Mesendoderm (in vitro differentiated cells): Measurements from ENCODE around the gene ANKS1B.

Source experiments
- DNase-seq: peaks from one replicate; pipeline ENCODE4 v3.0.0; 2013
- H2AK5ac ChIP-seq: 2 replicates; pipeline ENCODE4 v1.6.1; 2013; ENCODE audit warnings: low read length, inconsistent platforms
- H2BK120ac ChIP-seq: 2 replicates; pipeline ENCODE4 v1.6.1; 2013; ENCODE audit warnings: low read depth, mild to moderate bottlenecking, low read length, moderate library complexity, mixed read lengths
- H2BK15ac ChIP-seq: replicated peaks from 2 replicates; pipeline ENCODE4 v1.6.1; 2013; ENCODE audit warnings: low read depth, mild to moderate bottlenecking, moderate library complexity
- H2BK5ac ChIP-seq: 2 replicates; pipeline ENCODE4 v1.6.1; 2013; ENCODE audit warnings: low read length, inconsistent platforms
- H3K18ac ChIP-seq: 2 replicates; pipeline ENCODE4 v1.6.1; 2013; ENCODE audit warnings: mild to moderate bottlenecking, low read length, mixed read lengths
- H3K23ac ChIP-seq: one replicate; pipeline ENCODE4 v1.6.1; 2013; ENCODE audit warnings: low read length
- H3K27ac ChIP-seq: 2 replicates; pipeline ENCODE4 v1.5.1; 2013; ENCODE audit warnings: low read depth, mild to moderate bottlenecking, inconsistent platforms, low read length, moderate library complexity
- H3K27me3 ChIP-seq: 2 replicates; pipeline ENCODE4 v1.6.1; 2013; ENCODE audit warnings: low read length, control low read depth, mild to moderate bottlenecking, inconsistent platforms; ENCODE audit not compliant: insufficient read depth, poor library complexity
- H3K36me3 ChIP-seq: 2 replicates; pipeline ENCODE4 v1.6.1; 2013; ENCODE audit warnings: low read length, inconsistent platforms; ENCODE audit not compliant: control insufficient read depth, insufficient read depth
- H3K4ac ChIP-seq: one replicate; pipeline ENCODE4 v1.6.1; 2013; ENCODE audit warnings: low read depth, mild to moderate bottlenecking, low read length, moderate library complexity
- H3K4me1 ChIP-seq: 2 replicates; pipeline ENCODE4 v1.6.1; 2013; ENCODE audit warnings: low read depth, low read length, inconsistent platforms; ENCODE audit not compliant: control insufficient read depth
- H3K4me2 ChIP-seq: 2 replicates; pipeline ENCODE4 v1.6.1; 2013; ENCODE audit warnings: low read length
- H3K4me3 ChIP-seq: 2 replicates; pipeline ENCODE4 v1.5.1; 2013; ENCODE audit warnings: mild to moderate bottlenecking, low read length
- H3K56ac ChIP-seq: one replicate; pipeline ENCODE4 v1.6.1; 2013; ENCODE audit warnings: low read length
- H3K79me1 ChIP-seq: 2 replicates; pipeline ENCODE4 v1.6.1; 2013; ENCODE audit warnings: low read length, inconsistent platforms
- H3K79me2 ChIP-seq: 2 replicates; pipeline ENCODE4 v1.6.1; 2013; ENCODE audit warnings: mild to moderate bottlenecking, low read length; ENCODE audit not compliant: control insufficient read depth, insufficient read depth
- H3K9ac ChIP-seq: 2 replicates; pipeline ENCODE4 v1.6.1; 2013; ENCODE audit warnings: low read length, inconsistent platforms
- H4K5ac ChIP-seq: one replicate; pipeline ENCODE4 v1.6.1; 2013; ENCODE audit warnings: low read length
- H4K8ac ChIP-seq: one replicate; pipeline ENCODE4 v1.6.1; 2013; ENCODE audit warnings: low read depth, mild to moderate bottlenecking, control low read depth, low read length, moderate library complexity
- WGBS: extraction: QIAGEN DNeasy Blood & Tissue Kit; methylation state at CpG from one replicate; pipeline ENCODE4 v1.1.7; 2013; ENCODE audit warnings: low lambda C conversion rate, missing lambda C conversion rate; ENCODE audit not compliant: insufficient coverage; ENCODE audit errors: extremely low coverage; 5-methylcytosine and 5-hydroxymethylcytosine counted together

ANKS1B gene

DNA sequence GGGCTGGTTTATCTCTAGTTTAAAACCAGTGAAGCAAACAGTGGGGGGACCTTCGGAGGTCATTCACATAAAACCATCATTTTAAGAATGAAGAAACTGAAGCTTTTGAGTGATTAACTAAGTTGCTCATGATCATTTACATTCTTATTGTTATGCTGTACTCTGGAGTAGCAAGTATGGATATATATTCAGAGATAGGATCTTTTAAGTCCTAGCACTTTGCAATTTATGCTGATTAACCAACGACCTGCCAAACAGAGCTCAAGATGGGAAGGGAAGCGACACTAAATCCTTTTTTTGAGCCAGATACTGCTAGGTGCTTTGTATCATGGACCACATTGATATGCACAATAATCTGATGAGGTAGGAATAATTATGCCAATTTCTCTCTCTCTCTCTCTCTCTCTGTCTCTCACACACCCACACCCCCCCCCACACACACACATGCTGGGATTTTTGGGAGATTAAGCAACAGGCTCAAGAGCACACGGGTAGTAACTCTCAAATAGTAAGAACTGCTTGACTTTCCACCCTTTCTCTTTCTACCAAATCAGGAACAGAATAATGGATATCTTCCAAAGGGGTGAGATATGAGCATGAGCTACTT lies 1036.3 kb downstream of the ANKS1B start:
- no peak overlapping the region for H3K18ac ChIP-seq
- H2BK120ac ChIP-seq = no peak overlapping the region
- no peaks in the 10 kb centered on the region for H3K27me3 ChIP-seq
- H3K9ac ChIP-seq = no peak overlapping the region
- no peak overlapping the region for H2AK5ac ChIP-seq
- no peak overlapping the region for H4K5ac ChIP-seq
- no peak overlapping the region for H3K4me2 ChIP-seq
- H3K27ac ChIP-seq = no peak overlapping the region
- no peak overlapping the region for H2BK5ac ChIP-seq
- no peaks in the 10 kb centered on the region for H3K36me3 ChIP-seq
- H3K4me1 ChIP-seq = no peaks in the 10 kb centered on the region
- H3K23ac ChIP-seq = no peak overlapping the region
- no peak overlapping the region for H3K4ac ChIP-seq
- H3K4me3 ChIP-seq = no peak overlapping the region
- no CpG with 5 or more reads among the region's 4 CpGs for WGBS
- no peak overlapping the region for H2BK15ac ChIP-seq
- DNase-seq = no peak
- H3K56ac ChIP-seq = no peak overlapping the region
- H3K79me2 ChIP-seq = no peaks in the 10 kb centered on the region
- no peak overlapping the region for H4K8ac ChIP-seq
- H3K79me1 ChIP-seq = no peaks in the 10 kb centered on the region

DNA sequence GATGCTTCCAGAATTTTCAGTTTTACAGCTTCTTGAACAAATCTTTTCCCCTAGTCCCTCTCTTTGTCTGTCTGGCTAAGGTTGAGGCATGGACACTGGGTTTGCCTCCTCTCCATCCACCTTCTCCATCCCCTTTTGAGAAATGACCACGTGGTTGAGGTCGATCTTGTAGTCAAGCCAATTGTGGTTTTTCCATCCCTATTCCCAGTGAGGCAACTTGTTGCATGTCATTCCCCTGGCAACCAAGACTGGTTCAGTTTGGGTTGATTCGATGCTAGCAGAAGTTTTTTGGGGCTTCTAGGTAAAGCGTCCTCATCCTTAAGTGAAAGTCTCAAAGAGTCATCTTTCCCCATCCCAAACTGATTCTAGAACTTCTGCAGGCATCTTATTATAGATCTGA lies 1038.9 kb downstream of the ANKS1B start:
- H3K27ac ChIP-seq = no peak overlapping the region
- no peak overlapping the region for H3K9ac ChIP-seq
- no peak overlapping the region for H2BK120ac ChIP-seq
- no peaks in the 10 kb centered on the region for H3K4me1 ChIP-seq
- no peak overlapping the region for H2BK5ac ChIP-seq
- no peak overlapping the region for H3K4me3 ChIP-seq
- H3K79me1 ChIP-seq = no peaks in the 10 kb centered on the region
- no peaks in the 10 kb centered on the region for H3K36me3 ChIP-seq
- no peak overlapping the region for H2AK5ac ChIP-seq
- no peaks in the 10 kb centered on the region for H3K27me3 ChIP-seq
- H3K18ac ChIP-seq = no peak overlapping the region
- no peak overlapping the region for H3K4ac ChIP-seq
- no peak overlapping the region for H3K56ac ChIP-seq
- no peak overlapping the region for H2BK15ac ChIP-seq
- H4K5ac ChIP-seq = no peak overlapping the region
- H3K4me2 ChIP-seq = no peak overlapping the region
- H3K79me2 ChIP-seq = no peaks in the 10 kb centered on the region
- H4K8ac ChIP-seq = no peak overlapping the region
- no peak overlapping the region for H3K23ac ChIP-seq
- no peak for DNase-seq
- whole genome bisulfite sequencing = no CpG with 5 or more reads among the region's 4 CpGs

DNA sequence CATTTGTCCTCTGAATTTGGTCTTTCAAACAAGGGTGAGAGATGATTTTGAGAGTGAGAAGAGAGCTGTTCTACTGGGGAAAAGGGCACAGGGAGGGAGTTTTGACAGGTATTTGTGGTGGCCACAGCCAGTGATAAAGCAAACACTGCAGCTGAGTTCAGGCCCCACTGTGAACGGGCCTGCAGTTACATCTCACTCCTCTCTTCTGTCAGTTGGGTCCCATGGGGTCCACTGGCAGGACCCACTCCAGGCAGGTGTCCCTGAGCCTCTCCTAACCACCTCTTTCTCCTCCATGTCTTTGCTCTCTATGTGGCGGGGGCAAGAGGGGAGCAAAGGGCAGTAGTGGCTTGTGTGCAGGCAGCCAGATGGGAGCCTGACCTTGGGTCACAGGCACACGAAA lies 1044.8 kb downstream of the ANKS1B start:
- Histone ChIP-seq H2BK5ac (peak overlapping the region; percentile 25), H4K8ac (no peak overlapping the region), H3K4me1 (peaks cover 2% of the 10 kb centered on the region), H3K4me2 (no peak overlapping the region), H3K23ac (no peak overlapping the region), H3K27me3 (no peaks in the 10 kb centered on the region), H3K4ac (no peak overlapping the region), H3K79me2 (no peaks in the 10 kb centered on the region), H3K9ac (no peak overlapping the region), H3K4me3 (no peak overlapping the region), H3K56ac (peak overlapping the region; percentile 58), H3K27ac (no peak overlapping the region), H2AK5ac (no peak overlapping the region), H4K5ac (no peak overlapping the region), H3K79me1 (no peaks in the 10 kb centered on the region), H3K36me3 (no peaks in the 10 kb centered on the region), H2BK120ac (no peak overlapping the region), H2BK15ac (no peak overlapping the region), H3K18ac (no peak overlapping the region)
- DNase-seq = no peak
- no CpG with 5 or more reads among the region's 3 CpGs for WGBS

DNA sequence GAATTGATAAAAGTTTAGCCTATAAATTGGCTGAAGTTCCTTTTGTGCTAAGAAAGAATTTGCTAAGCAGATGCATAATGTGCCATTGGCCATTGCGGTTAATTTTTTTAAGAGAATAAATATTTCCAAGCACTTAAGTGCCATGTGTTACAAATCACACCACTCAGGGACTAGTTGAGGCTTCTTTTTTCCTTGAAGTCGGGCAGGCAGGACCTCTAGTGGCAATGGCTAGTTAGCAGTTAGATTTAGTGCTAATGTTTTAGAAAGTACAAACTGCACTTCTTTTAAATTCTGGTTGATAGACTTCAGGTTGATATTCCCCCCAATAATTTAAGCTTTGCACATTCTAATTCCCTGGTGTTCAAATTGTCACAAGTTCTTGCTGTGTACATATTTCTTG lies 1045.4 kb downstream of the ANKS1B start:
- H2AK5ac ChIP-seq = no peak overlapping the region
- H3K36me3 ChIP-seq = no peaks in the 10 kb centered on the region
- no peak overlapping the region for H3K56ac ChIP-seq
- peak; percentile 69 for DNase-seq
- no peak overlapping the region for H3K23ac ChIP-seq
- H4K8ac ChIP-seq = no peak overlapping the region
- no peak overlapping the region for H3K18ac ChIP-seq
- peaks cover 2% of the 10 kb centered on the region for H3K4me1 ChIP-seq
- H3K79me2 ChIP-seq = no peaks in the 10 kb centered on the region
- no CpG with 5 or more reads among the region's 2 CpGs for WGBS
- H2BK15ac ChIP-seq = no peak overlapping the region
- no peak overlapping the region for H3K9ac ChIP-seq
- H4K5ac ChIP-seq = no peak overlapping the region
- no peak overlapping the region for H3K27ac ChIP-seq
- no peak overlapping the region for H3K4me3 ChIP-seq
- no peak overlapping the region for H3K4ac ChIP-seq
- H3K27me3 ChIP-seq = no peaks in the 10 kb centered on the region
- H2BK5ac ChIP-seq = no peak overlapping the region
- no peak overlapping the region for H2BK120ac ChIP-seq
- no peak overlapping the region for H3K4me2 ChIP-seq
- H3K79me1 ChIP-seq = no peaks in the 10 kb centered on the region

DNA sequence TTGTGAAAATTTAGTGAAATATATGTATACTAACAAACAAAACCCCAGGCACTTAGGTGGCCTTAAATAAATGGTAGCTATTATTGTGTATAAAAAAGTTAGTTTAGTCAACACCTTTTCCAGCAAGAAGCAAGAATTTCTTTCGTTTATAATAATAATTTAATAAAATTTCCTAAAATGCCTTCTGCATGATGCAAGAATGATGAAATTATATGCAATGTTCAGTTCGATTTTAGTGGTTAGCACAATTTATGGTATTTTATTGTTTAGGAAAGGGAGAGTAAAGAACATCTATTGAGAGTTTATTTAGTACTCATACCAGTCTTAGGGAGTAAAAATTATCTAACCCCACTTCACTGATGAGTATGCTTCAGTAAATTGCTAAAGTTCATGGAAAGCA lies 1048.9 kb downstream of the ANKS1B start:
- no peaks in the 10 kb centered on the region for H3K36me3 ChIP-seq
- no peak overlapping the region for H2BK15ac ChIP-seq
- no CpG with 5 or more reads among the region's 2 CpGs for WGBS
- H3K4me2 ChIP-seq = no peak overlapping the region
- no peak overlapping the region for H4K8ac ChIP-seq
- no peak overlapping the region for H3K56ac ChIP-seq
- H3K9ac ChIP-seq = no peak overlapping the region
- H3K79me2 ChIP-seq = no peaks in the 10 kb centered on the region
- H3K23ac ChIP-seq = no peak overlapping the region
- no peak overlapping the region for H2BK5ac ChIP-seq
- no peak for DNase-seq
- no peak overlapping the region for H3K27ac ChIP-seq
- no peaks in the 10 kb centered on the region for H3K27me3 ChIP-seq
- H4K5ac ChIP-seq = no peak overlapping the region
- H2AK5ac ChIP-seq = no peak overlapping the region
- H3K4ac ChIP-seq = no peak overlapping the region
- H3K79me1 ChIP-seq = no peaks in the 10 kb centered on the region
- no peak overlapping the region for H3K18ac ChIP-seq
- H3K4me1 ChIP-seq = peaks cover 2% of the 10 kb centered on the region
- no peak overlapping the region for H2BK120ac ChIP-seq
- no peak overlapping the region for H3K4me3 ChIP-seq

DNA sequence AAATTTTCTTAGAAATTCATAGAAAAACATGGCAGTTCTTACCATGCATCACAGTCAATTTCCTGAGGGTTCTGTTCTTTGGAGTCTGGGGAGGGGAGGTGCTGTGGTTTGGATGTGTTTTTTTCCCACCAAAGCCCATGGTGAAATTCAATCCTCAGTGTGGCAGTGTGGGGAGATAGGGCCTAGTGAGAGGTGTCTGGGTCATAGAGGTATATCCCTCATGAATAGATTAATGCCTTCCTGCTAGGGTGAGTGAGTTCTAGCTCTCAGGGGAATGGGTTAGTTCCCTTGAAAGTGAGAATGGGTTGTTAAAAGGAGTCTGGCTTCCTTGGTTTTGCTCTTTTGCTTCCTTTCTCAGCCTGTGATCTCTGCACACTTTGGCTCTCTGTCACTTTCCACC lies 1061.9 kb downstream of the ANKS1B start:
- H3K18ac ChIP-seq = no peak overlapping the region
- no peak overlapping the region for H3K4ac ChIP-seq
- H2BK120ac ChIP-seq = no peak overlapping the region
- DNase-seq = peak; percentile 59
- H3K4me2 ChIP-seq = no peak overlapping the region
- no peak overlapping the region for H2BK5ac ChIP-seq
- no peak overlapping the region for H4K5ac ChIP-seq
- H3K79me1 ChIP-seq = no peaks in the 10 kb centered on the region
- H3K4me3 ChIP-seq = no peak overlapping the region
- H2AK5ac ChIP-seq = no peak overlapping the region
- no peak overlapping the region for H2BK15ac ChIP-seq
- no peak overlapping the region for H3K56ac ChIP-seq
- no peak overlapping the region for H3K9ac ChIP-seq
- H3K4me1 ChIP-seq = no peaks in the 10 kb centered on the region
- H3K23ac ChIP-seq = no peak overlapping the region
- H3K27ac ChIP-seq = no peak overlapping the region
- no peaks in the 10 kb centered on the region for H3K79me2 ChIP-seq
- no peaks in the 10 kb centered on the region for H3K36me3 ChIP-seq
- H3K27me3 ChIP-seq = no peaks in the 10 kb centered on the region
- H4K8ac ChIP-seq = no peak overlapping the region
